SU-DHL-6 (cell line): ENCODE data around the gene E2F1.

Source experiments
- CTCF ChIP-seq: fragments of 200-600 bp; sonication (generic); IDR thresholded peaks from one replicate; pipeline ENCODE4 v1.5.1; 2017; ENCODE audit warnings: antibody characterized with exemption, mild to moderate bottlenecking, low read length, moderate library complexity; ENCODE audit not compliant: insufficient read depth, poor library complexity, severe bottlenecking
- EZH2phosphoT487 ChIP-seq: fragments of 200-600 bp; sonication (generic), shearing (Covaris generic); conservative IDR thresholded peaks from 2 replicates; pipeline ENCODE4 v1.6.1; 2018; ENCODE audit warnings: mild to moderate bottlenecking, antibody characterized with exemption, low read length, moderate library complexity, mixed read lengths

GRCh38 chr20:33662172-33662571 lies 24.0 kb downstream of the E2F1 start, which contains the start of gene C20orf144:
- no peak for TF ChIP-seq CTCF
- TF ChIP-seq EZH2phosphoT487 = no peak
